Large intestine (tissue), 3 donors: Measurements from ENCODE around the gene MEI1. TPM values are rescaled to one million over a fixed set of nuclear protein-coding genes. Genes with fewer than 3 reads are reported as not detected.

Source experiments
- DNase-seq, 2 donors: peaks; one replicate each; pipeline versions ENCODE4 v3.0.0 to v3.0.0-alpha.2; 2013
- H3K27ac ChIP-seq: one replicate; pipeline ENCODE4 v1.5.1; 2013; ENCODE audit warnings: low read length
- H3K27me3 ChIP-seq: 2 replicates; pipeline ENCODE4 v1.6.1; 2013; ENCODE audit warnings: low read length; ENCODE audit not compliant: control insufficient read depth, insufficient read depth
- H3K36me3 ChIP-seq: 2 replicates; pipeline ENCODE4 v1.6.1; 2013; ENCODE audit warnings: low read length; ENCODE audit not compliant: control insufficient read depth, insufficient read depth
- H3K4me1 ChIP-seq: one replicate; pipeline ENCODE4 v1.6.1; 2013; ENCODE audit warnings: low read length; ENCODE audit not compliant: control insufficient read depth, insufficient read depth
- H3K4me3 ChIP-seq: one replicate; pipeline ENCODE4 v1.5.1; 2013; ENCODE audit warnings: low read length
- H3K9me3 ChIP-seq: one replicate; pipeline ENCODE4 v1.6.1; 2013; ENCODE audit warnings: mild to moderate bottlenecking, low read depth, low read length, moderate library complexity; ENCODE audit not compliant: control insufficient read depth
- WGBS: methylation state at CpG from one replicate; pipeline ENCODE4 v1.1.5; 2013; ENCODE audit warnings: low lambda C conversion rate; ENCODE audit not compliant: insufficient coverage; 5-methylcytosine and 5-hydroxymethylcytosine counted together
- polyA plus RNA-seq: library from polyadenylated mRNA; unstranded; fragments of 120-200 nt; gene quantifications from one replicate; pipeline ENCODE4 v1.2.1, GENCODE V29; 2013

Gene MEI1
- polyA plus RNA-seq, 1 donor = 4.4 TPM

DNA sequence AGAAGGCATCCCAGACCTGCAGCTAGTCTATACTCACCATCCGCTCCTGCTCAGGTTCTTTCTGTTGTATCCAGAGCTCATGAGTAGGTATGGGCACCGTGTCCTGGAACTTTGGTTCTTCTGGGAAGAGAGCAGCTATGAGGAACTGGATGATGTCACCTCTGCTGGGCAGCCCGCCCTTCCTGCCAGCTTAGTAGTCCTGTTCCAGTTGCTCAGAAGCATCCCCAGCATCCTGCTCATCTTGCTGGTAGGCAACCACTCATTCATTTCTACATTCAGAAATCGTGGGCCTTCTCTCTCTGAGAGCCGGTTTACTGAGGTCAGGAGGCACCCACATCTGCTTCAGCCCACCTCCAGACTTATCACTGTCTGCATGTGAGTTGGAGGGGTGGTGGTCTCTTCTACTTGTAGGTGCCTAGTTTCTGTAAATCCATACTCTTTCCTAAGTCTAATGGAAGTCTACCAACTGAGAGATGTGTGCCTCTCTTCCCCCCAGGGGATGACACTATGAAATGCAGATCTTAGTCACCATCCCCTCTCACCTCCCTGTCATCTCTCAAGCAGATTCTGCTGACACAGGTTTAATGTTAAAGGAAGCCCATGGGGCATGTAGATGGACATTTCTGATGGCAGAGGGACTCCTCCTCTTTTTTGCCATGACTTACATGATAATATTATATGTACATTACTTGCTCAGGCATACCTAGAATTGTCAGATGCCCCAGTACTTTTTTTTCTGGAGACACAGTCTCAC is 71.6 kb downstream of the MEI1 start:
- WGBS = no CpG with 5 or more reads among the region's 5 CpGs
- H3K4me3 ChIP-seq = no peak overlapping the region
- no peaks in the 10 kb centered on the region for H3K4me1 ChIP-seq
- no peaks in the 10 kb centered on the region for H3K36me3 ChIP-seq
- no peaks in the 10 kb centered on the region for H3K9me3 ChIP-seq
- H3K27me3 ChIP-seq = no peaks in the 10 kb centered on the region
- H3K27ac ChIP-seq = no peak overlapping the region
- no peak for DNase-seq

DNA sequence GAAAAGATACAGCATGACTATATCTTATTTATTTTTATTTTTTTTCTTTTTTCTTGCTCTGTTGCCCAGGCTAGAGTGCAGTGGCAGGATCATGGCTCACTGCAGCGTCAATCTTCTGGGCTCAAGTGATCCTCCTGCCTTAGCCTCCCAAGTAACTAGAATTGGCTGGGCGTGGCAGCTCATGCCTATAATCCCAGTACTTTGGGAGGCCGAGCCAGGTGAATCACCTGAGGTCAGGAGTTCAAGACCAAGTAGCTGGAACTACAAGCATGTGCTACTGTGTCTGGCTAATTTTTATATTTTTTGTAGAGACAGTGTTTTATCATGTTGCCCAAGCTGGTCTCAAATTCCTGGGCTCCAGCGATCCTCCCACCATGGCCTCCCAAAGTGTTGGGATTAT is 72.9 kb downstream of the MEI1 start:
- Histone ChIP-seq H3K27ac (no peak overlapping the region), H3K9me3 (no peaks in the 10 kb centered on the region), H3K4me1 (no peaks in the 10 kb centered on the region), H3K4me3 (no peak overlapping the region), H3K27me3 (no peaks in the 10 kb centered on the region), H3K36me3 (no peaks in the 10 kb centered on the region)
- no CpG with 5 or more reads among the region's 4 CpGs for WGBS
- no peak for DNase-seq

DNA sequence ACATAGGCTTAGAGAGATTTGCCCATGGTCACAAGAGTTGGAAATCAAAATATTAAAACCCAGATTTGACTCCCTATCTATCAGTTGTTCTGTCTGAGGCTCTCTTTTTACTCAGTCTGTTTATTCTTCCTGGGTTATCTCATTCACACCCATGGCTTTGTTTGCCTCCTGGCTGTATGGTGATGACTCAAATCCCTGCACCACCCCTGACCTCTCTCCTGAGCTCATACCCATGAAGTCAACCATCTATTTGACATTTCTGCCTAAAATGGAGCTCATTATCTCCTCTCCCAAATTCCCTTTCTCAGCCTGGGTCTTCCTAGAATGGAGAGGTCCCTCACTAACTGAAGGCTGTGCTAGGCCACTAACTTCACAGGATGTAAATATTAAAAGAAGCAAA is 73.3 kb downstream of the MEI1 start:
- Histone ChIP-seq H3K4me3 (no peak overlapping the region), H3K27me3 (no peaks in the 10 kb centered on the region), H3K36me3 (no peaks in the 10 kb centered on the region), H3K4me1 (no peaks in the 10 kb centered on the region), H3K27ac (no peak overlapping the region), H3K9me3 (no peaks in the 10 kb centered on the region)
- no peak for DNase-seq

DNA sequence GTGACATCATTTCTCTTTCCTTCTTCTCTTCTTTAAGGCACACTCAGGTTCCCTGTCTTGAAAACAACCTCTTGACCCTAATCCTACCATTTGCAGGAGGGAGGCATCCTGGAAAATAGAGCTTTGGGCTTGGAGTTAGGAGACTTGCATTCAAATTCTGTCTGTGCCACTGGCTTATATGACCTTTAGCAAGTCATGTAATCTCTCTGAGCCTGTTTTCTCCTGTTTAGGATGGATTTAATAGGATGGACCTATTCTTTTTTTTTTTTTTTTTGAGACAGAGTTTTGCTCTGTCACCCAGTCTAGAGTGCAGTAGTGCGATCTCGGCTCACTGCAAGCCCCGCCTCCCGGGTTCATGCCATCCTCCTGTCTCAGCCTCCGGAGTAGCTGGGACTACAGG is 76.0 kb downstream of the MEI1 start:
- no peaks in the 10 kb centered on the region for H3K27me3 ChIP-seq
- H3K36me3 ChIP-seq = no peaks in the 10 kb centered on the region
- no peaks in the 10 kb centered on the region for H3K9me3 ChIP-seq
- no peaks in the 10 kb centered on the region for H3K4me1 ChIP-seq
- H3K4me3 ChIP-seq = no peak overlapping the region
- no CpG with 5 or more reads among the region's 5 CpGs for WGBS
- H3K27ac ChIP-seq = no peak overlapping the region
- no peak for DNase-seq

DNA sequence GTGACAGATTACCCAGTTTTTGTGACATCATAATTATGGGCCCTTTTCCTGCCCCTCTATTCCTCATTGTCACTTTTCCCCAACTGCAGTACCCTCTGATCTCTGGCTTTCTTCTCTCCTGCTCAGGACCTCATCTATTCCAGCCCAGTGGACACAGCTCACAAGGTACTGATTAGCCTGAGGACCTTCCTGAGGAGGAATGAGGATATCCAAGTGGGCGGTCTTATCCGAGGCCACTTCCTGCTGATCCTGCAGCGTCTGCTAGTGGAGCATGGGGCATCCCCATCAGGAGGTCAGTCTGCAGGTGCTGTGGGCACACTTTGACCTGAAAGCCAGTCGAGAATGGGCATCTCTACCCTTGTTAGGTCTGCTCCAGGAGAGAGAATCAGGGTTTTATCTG is 76.7 kb downstream of the MEI1 start:
- no peak for DNase-seq
- WGBS = no CpG with 5 or more reads among the region's 4 CpGs

DNA sequence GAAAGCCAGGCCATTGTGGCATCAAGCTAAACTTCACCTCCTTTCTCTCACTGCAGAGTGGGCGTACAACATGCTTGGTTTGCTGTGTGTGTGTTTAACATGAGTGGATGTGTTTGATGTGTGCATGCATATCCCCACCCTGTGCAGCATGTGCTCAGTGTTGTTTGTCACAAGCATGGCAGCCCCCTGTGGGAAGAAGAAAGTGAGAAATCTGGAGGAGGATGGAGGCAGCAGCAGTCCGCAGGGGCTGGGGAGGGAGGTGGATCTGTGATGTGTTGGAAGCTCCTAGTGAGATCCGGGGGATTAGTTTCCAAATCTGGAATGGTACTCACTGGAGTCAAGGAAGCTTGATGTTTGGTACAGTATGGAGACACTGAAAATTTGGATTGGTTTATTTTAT is 77.1 kb downstream of the MEI1 start:
- no peaks in the 10 kb centered on the region for H3K4me1 ChIP-seq
- no peaks in the 10 kb centered on the region for H3K9me3 ChIP-seq
- WGBS = no CpG with 5 or more reads among the region's 3 CpGs
- H3K36me3 ChIP-seq = no peaks in the 10 kb centered on the region
- no peak overlapping the region for H3K27ac ChIP-seq
- no peak overlapping the region for H3K4me3 ChIP-seq
- no peak for DNase-seq
- H3K27me3 ChIP-seq = no peaks in the 10 kb centered on the region

More for the DNA sequence above, 76.7 kb downstream of the MEI1 start:
- H3K4me1 ChIP-seq = no peaks in the 10 kb centered on the region
- no peak overlapping the region for H3K4me3 ChIP-seq
- no peaks in the 10 kb centered on the region for H3K27me3 ChIP-seq
- H3K36me3 ChIP-seq = no peaks in the 10 kb centered on the region
- no peaks in the 10 kb centered on the region for H3K9me3 ChIP-seq
- H3K27ac ChIP-seq = no peak overlapping the region

DNA sequence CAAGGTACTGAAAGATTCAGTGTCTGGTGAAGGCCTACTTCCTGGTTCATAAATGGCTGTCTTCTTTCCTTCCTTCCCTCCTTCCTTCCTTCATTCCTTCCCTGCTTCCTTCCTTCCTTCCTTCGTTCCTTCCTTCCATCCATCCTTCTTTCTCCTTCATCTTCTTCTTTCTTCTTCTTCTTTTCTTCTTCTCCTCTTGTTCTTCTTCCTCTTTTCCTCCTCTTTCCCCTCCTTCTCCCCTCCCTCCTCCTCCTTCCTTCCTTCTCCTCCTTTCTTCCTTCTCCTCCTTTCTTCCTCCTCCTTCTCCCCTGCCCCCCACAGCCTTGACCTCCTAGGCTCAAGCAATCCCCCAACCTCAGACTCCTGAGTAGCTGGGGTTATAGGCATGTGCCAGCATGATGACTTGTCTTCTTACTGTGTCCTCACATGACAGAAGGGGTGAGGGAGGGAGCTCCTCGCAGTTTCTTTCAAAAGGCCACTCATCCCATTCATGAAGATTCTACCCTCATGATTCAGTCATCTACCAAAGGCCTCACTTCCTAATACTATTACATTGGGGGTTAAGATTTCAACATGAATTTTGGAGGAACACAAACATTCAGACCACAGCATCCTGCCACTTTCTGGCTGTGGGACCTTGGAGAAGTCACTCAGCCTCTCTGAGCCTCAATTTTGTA is 78.6 kb downstream of the MEI1 start:
- H3K27me3 ChIP-seq = no peaks in the 10 kb centered on the region
- H3K4me3 ChIP-seq = no peak overlapping the region
- H3K36me3 ChIP-seq = no peaks in the 10 kb centered on the region
- H3K27ac ChIP-seq = no peak overlapping the region
- no peaks in the 10 kb centered on the region for H3K4me1 ChIP-seq
- no peak for DNase-seq
- WGBS = 98% methylated on average over 2 of the region's 2 CpGs
- H3K9me3 ChIP-seq = no peaks in the 10 kb centered on the region

DNA sequence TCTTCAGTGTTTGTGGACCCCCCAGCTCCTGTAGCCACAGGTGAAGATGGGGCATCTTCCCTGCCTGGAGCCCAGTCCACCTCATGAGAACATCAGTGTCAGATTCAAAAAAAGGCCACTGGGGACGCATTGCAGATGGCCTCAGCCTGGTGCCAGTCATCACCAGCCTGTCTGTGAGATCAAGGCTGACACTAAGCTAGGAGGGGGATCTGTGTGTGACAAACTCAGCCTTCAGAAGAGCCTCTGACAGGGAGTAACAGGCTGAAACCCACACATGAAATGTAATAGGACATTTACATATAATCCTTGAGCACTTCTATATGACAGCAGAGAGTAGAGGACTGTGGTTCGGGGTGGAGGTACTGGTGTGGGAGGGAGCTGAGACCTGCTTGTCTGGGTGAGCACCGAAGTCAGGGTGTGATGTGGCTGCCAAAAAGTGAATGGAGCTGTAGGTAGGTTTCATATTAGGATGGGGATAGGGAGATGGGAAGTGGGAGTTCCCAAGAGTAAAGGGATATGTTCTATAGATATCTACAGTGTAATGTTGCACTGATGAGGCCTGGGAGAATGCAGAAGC is 80.7 kb downstream of the MEI1 start:
- Histone ChIP-seq H3K4me1 (no peaks in the 10 kb centered on the region), H3K9me3 (no peaks in the 10 kb centered on the region), H3K27ac (no peak overlapping the region), H3K36me3 (no peaks in the 10 kb centered on the region), H3K27me3 (no peaks in the 10 kb centered on the region), H3K4me3 (no peak overlapping the region)
- DNase-seq = no peak
- no CpG with 5 or more reads among the region's 3 CpGs for WGBS

DNA sequence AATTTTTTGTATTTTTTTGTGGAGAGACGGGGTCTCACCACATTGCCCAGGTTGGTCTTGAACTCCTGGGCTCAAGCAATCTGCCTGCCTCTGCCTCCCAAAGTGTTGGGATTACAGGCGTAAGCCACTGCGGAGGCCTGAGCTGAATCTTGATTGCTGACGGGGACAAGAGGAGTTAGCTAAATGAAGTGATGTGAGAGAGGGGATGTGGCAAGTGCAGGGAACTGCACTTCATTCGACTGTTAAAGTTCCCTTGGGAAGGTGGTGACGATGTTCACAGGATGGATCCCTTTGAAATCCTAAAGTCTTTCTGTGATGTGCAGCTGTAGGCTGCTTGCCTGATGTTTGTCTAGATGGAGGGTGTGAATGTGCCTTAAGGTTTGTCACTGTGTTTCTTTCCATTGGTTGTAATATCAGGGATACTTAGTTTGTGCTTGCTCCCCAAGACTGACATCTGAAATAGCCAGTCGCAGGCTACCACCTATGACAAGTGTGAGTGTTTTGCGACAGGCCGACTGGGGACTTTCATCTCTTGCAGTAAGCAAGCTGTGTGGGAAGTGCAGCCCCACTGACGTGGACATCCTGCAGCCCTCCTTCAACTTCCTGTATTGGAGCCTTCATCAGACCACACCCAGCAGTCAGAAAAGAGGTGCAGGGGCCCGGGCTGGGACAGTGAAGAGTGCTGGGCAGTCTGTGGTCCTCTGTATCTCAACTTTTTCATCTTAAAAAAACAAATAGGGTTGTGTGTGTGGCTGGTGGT is 81.6 kb downstream of the MEI1 start:
- DNase-seq = peak; percentile 65 to 87
- H3K4me1 ChIP-seq = no peaks in the 10 kb centered on the region
- H3K27me3 ChIP-seq = no peaks in the 10 kb centered on the region
- no CpG with 5 or more reads among the region's 11 CpGs for WGBS
- H3K36me3 ChIP-seq = no peaks in the 10 kb centered on the region
- no peaks in the 10 kb centered on the region for H3K9me3 ChIP-seq
- no peak overlapping the region for H3K4me3 ChIP-seq
- no peak overlapping the region for H3K27ac ChIP-seq

DNA sequence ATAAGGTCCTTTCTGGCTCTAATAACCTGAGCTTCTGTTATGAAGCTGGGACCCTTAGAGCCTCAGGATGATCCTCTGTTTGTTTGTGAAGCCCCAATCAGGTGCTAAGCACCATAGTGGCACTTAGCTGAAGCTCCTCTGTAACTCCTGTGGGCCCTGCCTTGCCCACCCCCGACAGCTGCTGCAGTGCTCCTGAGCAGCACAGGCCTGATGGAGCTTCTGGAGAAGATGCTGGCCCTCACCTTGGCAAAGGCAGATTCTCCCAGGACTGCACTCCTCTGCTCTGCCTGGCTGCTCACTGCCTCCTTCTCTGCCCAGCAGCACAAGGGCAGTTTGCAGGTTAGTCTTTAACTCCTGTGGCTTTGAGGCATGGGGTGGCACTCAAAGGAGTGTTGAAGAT is 82.2 kb downstream of the MEI1 start:
- H3K36me3 ChIP-seq = no peaks in the 10 kb centered on the region
- DNase-seq = no peak
- no peaks in the 10 kb centered on the region for H3K27me3 ChIP-seq
- no peaks in the 10 kb centered on the region for H3K9me3 ChIP-seq
- no peak overlapping the region for H3K4me3 ChIP-seq
- no peak overlapping the region for H3K27ac ChIP-seq
- WGBS = no CpG with 5 or more reads among the region's 1 CpG
- H3K4me1 ChIP-seq = no peaks in the 10 kb centered on the region
